Pancreas (tissue), 10 donors: ENCODE results near the gene PPDPF. TPM values are rescaled to one million over a fixed set of nuclear protein-coding genes. Genes with fewer than 3 reads are reported as not detected.
A peak's percentile ranks its signal among the peaks of the same experiment; 100 is the strongest.

ENCODE experiments used
- ATAC-seq, 4 donors: fragments of 200-7000 bp; cut with Tn5 transposase; one replicate each; pipeline versions ENCODE4 v1.8.0 to v1.9.1; 2020; ENCODE audit warnings: mild to moderate bottlenecking in 4 of 4, moderate library complexity in 4 of 4
- DNase-seq, 6 donors: peaks; one replicate each; pipeline ENCODE4 v3.0.0-alpha.2; 2020
- FAIRE-seq: peaks from 2 replicates; lab custom pipeline; 2012; peaks lifted over from hg19 to GRCh38; lab: Jason Lieb, UNC
- H3K27ac ChIP-seq, 4 donors: fragments of 200-600 bp; sonication (generic); 1 replicate in 3 of 4; 2 replicates in 1 of 4; pipeline versions ENCODE4 v1.5.0 to v1.8.0; 2020
- H3K27me3 ChIP-seq, 4 donors: fragments of 200-600 bp; one replicate each; pipeline ENCODE4 v1.8.0; 2021
- H3K36me3 ChIP-seq, 3 donors: fragments of 200-600 bp; sonication (generic) in 1 of 3; one replicate each; pipeline versions ENCODE4 v1.5.0 to v1.8.0; 2020 to 2021
- H3K4me1 ChIP-seq, 3 donors: fragments of 200-600 bp; one replicate each; pipeline ENCODE4 v1.8.0; 2021
- H3K4me3 ChIP-seq, 4 donors: fragments of 200-600 bp; sonication (generic) in 2 of 4; one replicate each; pipeline versions ENCODE4 v1.5.0 to v1.8.0; 2020 to 2021
- H3K9me3 ChIP-seq, 4 donors: fragments of 200-600 bp; one replicate each; pipeline ENCODE4 v1.8.0; 2021
- WGBS, 2 donors: extraction: QIAGEN DNeasy Blood & Tissue Kit; methylation state at CpG; one replicate each; pipeline ENCODE4 v1.1.7; 2013; 5-methylcytosine and 5-hydroxymethylcytosine counted together
- intact Hi-C, 3 donors: fragments of 100-400 bp; cut with DNase I; formaldehyde crosslinking; loops; one replicate each; pipeline versions ENCODE4 v1.11.1 to v1.14.2; 2022
- polyA plus RNA-seq, 2 donors: library from polyadenylated mRNA; stranded (reverse); fragments of 200-250 nt; gene quantifications; one replicate each; pipeline ENCODE4 v1.2.3, GENCODE V29; 2013
- total RNA-seq, 6 donors: library from RNA; stranded (reverse); fragmentation: NEBNext Ultra II Directional in 4 of 6; extraction: Animal tissue kit (Norgen Biotek cat#: 25700) in 4 of 6; gene quantifications; one replicate each; pipeline versions ENCODE4 v1.2.1 to v1.2.4, GENCODE V29; 2021 to 2023
- TF ChIP-seq, protein P1 (sequence below), 4 donors: fragments of 200-600 bp; sonication (generic) in 3 of 4; IDR thresholded peaks; one replicate each; pipeline versions ENCODE4 v1.5.0 to v1.8.0; 2021; ENCODE audit warnings: antibody characterized with exemption in 4 of 4
- donor health status: healthy with polysubstance abuse.
- donor health status: DM: no; HTN: no; CAD: no; lungs with moderate emphysema.
- donor health status: DM: no; HTN: no; CAD: no.
- donor health status: control.
- donor health status: control.
- donor health status: Bipolar disorder and iron deficiency.
- donor health status: DM: yes; HTN: yes; CAD: no.
- donor health status: DM: no; HTN: no; CAD: no.
- donor health status: DM: no; HTN: no; CAD: no.
- donor health status: DM: yes; HTN: yes; CAD: no.

The PPDPF gene
- total and polyA plus RNA-seq, 8 donors: 77.7 to 224 (median 155) TPM

DNA sequence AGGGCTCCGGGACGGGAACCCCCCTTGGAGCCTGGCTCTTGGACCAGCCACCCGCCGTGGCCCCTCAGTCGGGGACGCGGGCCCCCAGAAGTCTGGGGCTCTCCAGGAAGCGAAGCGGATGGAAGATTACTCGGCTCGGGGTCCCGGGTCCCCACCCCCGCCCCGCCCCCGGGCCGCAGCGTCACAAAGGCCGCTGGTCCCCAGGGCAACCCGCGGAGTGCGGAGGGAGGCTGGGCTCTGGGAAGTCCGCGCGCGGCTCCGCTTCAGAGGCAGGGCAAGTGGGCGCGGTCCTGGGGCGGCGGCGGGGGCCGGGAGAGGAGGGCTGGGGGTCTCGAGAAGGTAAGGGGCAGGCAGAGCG is 33.3 kb downstream of the PPDPF start, which contains the start of gene FNDC11:
FNDC11 (plus strand) TSS at position 227 of the 358 bp plus-strand sequence. CDS start 1,505 bp downstream, outside the sequence.
- TF ChIP-seq, protein P1, sequence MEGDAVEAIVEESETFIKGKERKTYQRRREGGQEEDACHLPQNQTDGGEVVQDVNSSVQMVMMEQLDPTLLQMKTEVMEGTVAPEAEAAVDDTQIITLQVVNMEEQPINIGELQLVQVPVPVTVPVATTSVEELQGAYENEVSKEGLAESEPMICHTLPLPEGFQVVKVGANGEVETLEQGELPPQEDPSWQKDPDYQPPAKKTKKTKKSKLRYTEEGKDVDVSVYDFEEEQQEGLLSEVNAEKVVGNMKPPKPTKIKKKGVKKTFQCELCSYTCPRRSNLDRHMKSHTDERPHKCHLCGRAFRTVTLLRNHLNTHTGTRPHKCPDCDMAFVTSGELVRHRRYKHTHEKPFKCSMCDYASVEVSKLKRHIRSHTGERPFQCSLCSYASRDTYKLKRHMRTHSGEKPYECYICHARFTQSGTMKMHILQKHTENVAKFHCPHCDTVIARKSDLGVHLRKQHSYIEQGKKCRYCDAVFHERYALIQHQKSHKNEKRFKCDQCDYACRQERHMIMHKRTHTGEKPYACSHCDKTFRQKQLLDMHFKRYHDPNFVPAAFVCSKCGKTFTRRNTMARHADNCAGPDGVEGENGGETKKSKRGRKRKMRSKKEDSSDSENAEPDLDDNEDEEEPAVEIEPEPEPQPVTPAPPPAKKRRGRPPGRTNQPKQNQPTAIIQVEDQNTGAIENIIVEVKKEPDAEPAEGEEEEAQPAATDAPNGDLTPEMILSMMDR (IDR thresholded peaks at IDR 0.05): no peak

DNA sequence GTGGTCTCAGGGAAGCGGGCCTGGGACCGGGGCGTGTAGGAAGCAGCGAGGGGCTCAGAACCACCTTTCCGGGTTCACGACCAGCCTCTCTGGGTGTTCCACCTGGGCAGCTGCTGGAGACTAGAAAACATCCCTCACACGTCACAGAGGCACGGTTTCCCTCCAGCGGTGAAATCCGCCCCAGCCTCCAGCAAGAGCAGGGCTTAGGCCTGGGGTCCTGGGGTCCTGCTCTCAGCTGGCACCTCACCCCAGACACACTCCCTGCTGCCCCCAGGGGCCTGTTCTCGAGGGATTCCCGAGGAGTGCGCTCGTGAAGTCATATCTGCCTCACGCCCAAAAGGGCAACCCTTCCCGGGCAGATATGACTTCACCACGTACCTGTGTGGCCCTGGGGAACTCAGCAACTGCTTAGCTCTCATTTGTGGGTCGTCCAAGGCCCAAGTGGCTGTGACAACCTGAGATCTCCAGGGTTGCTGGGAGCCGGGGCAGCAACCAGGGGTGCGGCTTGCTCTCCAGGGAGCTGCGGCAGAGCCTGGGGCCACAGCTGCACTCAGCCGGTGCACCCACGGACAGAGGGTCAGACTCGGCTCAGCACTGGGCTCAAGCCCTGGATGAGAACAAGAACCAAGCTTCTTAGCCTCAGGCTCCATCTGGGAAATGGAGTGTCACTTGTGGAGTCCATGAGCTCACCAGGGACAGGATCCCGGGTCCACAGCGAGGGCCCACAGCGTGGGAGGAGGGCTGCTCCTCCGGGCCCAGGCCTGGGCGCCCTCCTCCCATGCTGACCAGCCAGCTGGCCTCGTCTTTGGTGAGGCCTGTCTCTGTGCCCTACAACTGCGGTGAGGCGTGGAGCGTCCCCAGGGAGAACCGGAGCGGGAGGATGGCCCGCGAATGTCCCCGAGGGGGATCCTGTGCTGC is 34.1 kb downstream of the PPDPF start:
- H3K27ac ChIP-seq: no peak overlapping the region
- no peak for FAIRE-seq
- ATAC-seq: peak in 2 of 4 donors; percentile 10 to 14

More for the DNA sequence above, 33.3 kb downstream of the PPDPF start, which contains the start of gene FNDC11:
- H3K27ac ChIP-seq: no peak within 1 kb of the TSS
- peak within 1 kb of the TSS; percentile 20 to 60 (median 34) for H3K4me3 ChIP-seq
- 3 to 6% methylated on average over 23 to 34 of the region's 34 CpGs for WGBS, 2 donors
- FAIRE-seq (no peak), ATAC-seq (peak; percentile 38 to 67 (median 58)), DNase-seq (peak in 1 of 6 donors; percentile 76)
- no peaks in the 10 kb centered on the region for H3K27me3 ChIP-seq
- no peaks in the 10 kb centered on the region for H3K4me1 ChIP-seq
- intact Hi-C loops: no loop called here
- no peaks in the 10 kb centered on the region for H3K36me3 ChIP-seq
- H3K9me3 ChIP-seq: no peaks in the 10 kb centered on the region

DNA sequence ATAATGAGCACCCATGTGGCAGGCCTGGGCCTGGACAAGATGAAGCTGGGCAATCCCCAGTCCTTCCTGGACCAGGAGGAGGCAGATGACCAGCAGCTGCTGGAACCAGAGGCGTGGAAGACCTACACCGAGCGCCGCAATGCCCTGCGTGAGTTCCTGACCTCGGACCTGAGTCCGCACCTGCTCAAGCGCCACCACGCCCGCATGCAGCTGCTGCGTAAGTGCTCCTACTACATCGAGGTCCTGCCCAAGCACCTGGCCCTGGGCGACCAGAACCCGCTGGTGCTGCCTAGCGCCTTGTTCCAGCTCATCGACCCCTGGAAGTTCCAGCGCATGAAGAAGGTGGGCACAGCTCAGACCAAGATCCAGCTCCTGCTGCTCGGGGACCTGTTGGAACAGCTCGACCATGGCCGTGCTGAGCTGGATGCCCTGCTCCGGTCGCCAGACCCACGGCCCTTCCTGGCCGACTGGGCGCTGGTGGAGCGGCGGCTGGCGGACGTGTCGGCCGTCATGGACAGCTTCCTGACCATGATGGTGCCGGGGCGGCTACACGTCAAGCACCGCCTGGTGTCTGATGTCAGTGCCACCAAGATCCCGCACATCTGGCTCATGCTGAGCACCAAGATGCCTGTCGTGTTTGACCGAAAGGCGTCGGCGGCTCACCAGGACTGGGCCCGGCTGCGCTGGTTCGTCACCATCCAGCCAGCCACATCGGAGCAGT is 35.3 kb downstream of the PPDPF start:
- Histone ChIP-seq H3K36me3 (peaks cover 0 to 11% (median 0%) of the 10 kb centered on the region in 3 donors), H3K4me1 (no peaks in the 10 kb centered on the region), H3K9me3 (no peaks in the 10 kb centered on the region), H3K27me3 (no peaks in the 10 kb centered on the region), H3K4me3 (no peak overlapping the region), H3K27ac (no peak overlapping the region)
- whole genome bisulfite sequencing, 2 donors: 91 to 95% methylated on average over 45 of the region's 45 CpGs
- ATAC-seq: no peak
- no peak for DNase-seq
- TF ChIP-seq, protein P1 (IDR thresholded peaks at IDR 0.05): no peak
- intact Hi-C loops: no loop called here
- FAIRE-seq: no peak

More for the DNA sequence above, 34.1 kb downstream of the PPDPF start:
- H3K4me3 ChIP-seq: peak overlapping the region in 2 of 4 donors; percentile 46 to 60
- no peaks in the 10 kb centered on the region for H3K36me3 ChIP-seq
- no peak for DNase-seq
- H3K9me3 ChIP-seq: no peaks in the 10 kb centered on the region
- no peaks in the 10 kb centered on the region for H3K27me3 ChIP-seq
- TF ChIP-seq, protein P1 (IDR thresholded peaks at IDR 0.05): no peak
- intact Hi-C loops: no loop called here
- WGBS, 2 donors: 71 to 80% methylated on average over 28 to 38 of the region's 38 CpGs
- no peaks in the 10 kb centered on the region for H3K4me1 ChIP-seq

DNA sequence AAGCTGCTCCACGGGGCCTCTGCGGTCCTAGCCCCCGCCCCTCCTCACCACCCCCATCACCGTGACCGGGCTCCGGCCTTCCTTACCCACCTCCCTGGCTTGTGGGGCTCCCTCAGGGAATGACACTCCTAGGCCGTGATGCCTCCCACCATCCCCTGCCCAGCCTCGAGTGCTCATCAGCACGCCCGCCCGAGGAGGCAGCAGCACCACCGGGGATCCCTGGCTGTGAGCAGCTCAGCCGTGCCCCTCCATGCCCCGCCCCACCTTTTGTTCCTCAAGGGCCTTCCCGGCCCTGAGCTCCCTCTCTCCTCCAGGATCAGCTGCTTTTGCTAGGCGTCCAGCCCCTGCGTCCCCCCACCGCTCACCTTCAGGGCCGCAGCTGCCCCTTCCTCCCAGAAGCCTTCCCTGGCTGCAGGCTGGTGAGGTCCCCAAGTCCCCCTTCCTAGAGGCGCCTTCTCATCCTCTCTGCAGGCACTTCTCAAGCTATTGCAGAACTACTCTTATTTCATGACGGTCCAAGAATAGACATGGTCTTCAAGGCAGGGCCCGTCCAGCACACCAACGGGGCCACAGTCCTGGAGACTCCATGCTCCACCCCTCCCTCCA is 36.4 kb downstream of the PPDPF start:
- H3K4me3 ChIP-seq: no peak overlapping the region
- DNase-seq (no peak), FAIRE-seq (no peak), ATAC-seq (no peak)
- peaks cover 0 to 19% (median 0%) of the 10 kb centered on the region in 3 donors for H3K36me3 ChIP-seq
- TF ChIP-seq, protein P1 (IDR thresholded peaks at IDR 0.05): no peak
- H3K4me1 ChIP-seq: no peaks in the 10 kb centered on the region
- WGBS, 2 donors: 71 to 73% methylated on average over 23 of the region's 23 CpGs
- no peak overlapping the region for H3K27ac ChIP-seq
- no peaks in the 10 kb centered on the region for H3K27me3 ChIP-seq
- no peaks in the 10 kb centered on the region for H3K9me3 ChIP-seq
- intact Hi-C loops: no loop called here
